GM12864 (cell line): ENCODE measurements around the gene METTL8.
"Not testable (repeated sequence)": the region's sequence is repeated elsewhere in the genome, so short reads cannot be mapped to it uniquely, and the experiment has no call there.

ENCODE experiments used
- DNase-seq: peaks from one replicate; pipeline ENCODE4 v3.0.0-alpha.2; 2011; ENCODE audit warnings: low read depth
- H3K4me3 ChIP-seq: 2 replicates; pipeline ENCODE4 v1.5.1; 2011; ENCODE audit warnings: mild to moderate bottlenecking, low read depth, low read length, control low read depth
- TF ChIP-seq, protein P1 (sequence below): IDR thresholded peaks from 2 replicates; pipeline ENCODE4 v1.5.1; 2011; ENCODE audit warnings: low read depth, mild to moderate bottlenecking, moderate library complexity, low read length, control low read depth, inconsistent platforms; ENCODE audit errors: missing control alignments

Gene METTL8

GRCh38 chr2:171389780-171390179, 44.0 kb downstream of the METTL8 start:
- TF ChIP-seq, protein P1, sequence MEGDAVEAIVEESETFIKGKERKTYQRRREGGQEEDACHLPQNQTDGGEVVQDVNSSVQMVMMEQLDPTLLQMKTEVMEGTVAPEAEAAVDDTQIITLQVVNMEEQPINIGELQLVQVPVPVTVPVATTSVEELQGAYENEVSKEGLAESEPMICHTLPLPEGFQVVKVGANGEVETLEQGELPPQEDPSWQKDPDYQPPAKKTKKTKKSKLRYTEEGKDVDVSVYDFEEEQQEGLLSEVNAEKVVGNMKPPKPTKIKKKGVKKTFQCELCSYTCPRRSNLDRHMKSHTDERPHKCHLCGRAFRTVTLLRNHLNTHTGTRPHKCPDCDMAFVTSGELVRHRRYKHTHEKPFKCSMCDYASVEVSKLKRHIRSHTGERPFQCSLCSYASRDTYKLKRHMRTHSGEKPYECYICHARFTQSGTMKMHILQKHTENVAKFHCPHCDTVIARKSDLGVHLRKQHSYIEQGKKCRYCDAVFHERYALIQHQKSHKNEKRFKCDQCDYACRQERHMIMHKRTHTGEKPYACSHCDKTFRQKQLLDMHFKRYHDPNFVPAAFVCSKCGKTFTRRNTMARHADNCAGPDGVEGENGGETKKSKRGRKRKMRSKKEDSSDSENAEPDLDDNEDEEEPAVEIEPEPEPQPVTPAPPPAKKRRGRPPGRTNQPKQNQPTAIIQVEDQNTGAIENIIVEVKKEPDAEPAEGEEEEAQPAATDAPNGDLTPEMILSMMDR, result no peak
- DNase-seq, result no peak
- H3K4me3 ChIP-seq, result no peak overlapping the region

- no peak overlapping the region for H3K4me3 ChIP-seq
- peak; percentile 53 for DNase-seq
- TF ChIP-seq, protein P1, result no peak
Observed at GRCh38 chr2:171389325-171389724, 44.5 kb downstream of the METTL8 start.

GRCh38 chr2:171387052-171387451, 46.7 kb downstream of the METTL8 start:
- no peak overlapping the region for H3K4me3 ChIP-seq

GRCh38 chr2:171386627-171387026, 47.2 kb downstream of the METTL8 start:
- no peak overlapping the region for H3K4me3 ChIP-seq
- TF ChIP-seq, protein P1, result no peak
- no peak for DNase-seq

More at GRCh38 chr2:171387052-171387451, 46.7 kb downstream of the METTL8 start:
- TF ChIP-seq, protein P1, result no peak
- DNase-seq, result no peak

- no peak overlapping the region for H3K4me3 ChIP-seq
- no peak for DNase-seq
- TF ChIP-seq, protein P1, result no peak
Observed at GRCh38 chr2:171383134-171383533, 50.7 kb downstream of the METTL8 start.

- not testable (repeated sequence) for DNase-seq, H3K4me3 ChIP-seq
Observed at GRCh38 chr2:171382175-171382574, 51.6 kb downstream of the METTL8 start.

DNA sequence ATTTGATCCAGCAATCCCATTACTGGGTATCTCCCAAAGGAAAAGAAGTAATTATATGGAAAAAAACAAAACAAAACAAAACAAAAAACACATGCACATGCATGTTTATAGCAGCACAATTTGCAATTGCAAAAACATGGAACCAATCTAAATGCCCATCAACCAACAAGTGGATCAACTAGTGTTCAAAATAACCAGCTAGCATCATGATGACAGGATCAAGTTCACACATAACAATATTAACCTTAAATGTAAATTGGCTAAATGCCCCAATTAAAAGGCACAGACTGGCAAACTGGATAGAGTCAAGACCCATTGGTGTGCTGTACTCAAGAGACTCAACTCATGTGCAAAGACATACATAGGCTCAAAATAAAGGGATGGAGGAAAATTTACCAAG, 55.9 kb downstream of the METTL8 start:
- H3K4me3 ChIP-seq, DNase-seq: not testable (repeated sequence)

GRCh38 chr2:171367692-171368091, 66.1 kb downstream of the METTL8 start:
- DNase-seq, result no peak
- TF ChIP-seq, protein P1, result no peak
- H3K4me3 ChIP-seq, result no peak overlapping the region
